Stimulated activated CD8-positive, alpha-beta memory T cell treated with anti-CD3 and anti-CD28 coated beads, Interleukin-4, amount 100 ng/mL, for 24 hours (primary cell): ENCODE data around the gene KRT17.
"Not testable (repeated sequence)": the region's sequence is repeated elsewhere in the genome, so short reads cannot be mapped to it uniquely, and the experiment has no call there.

Experiments
- DNase-seq: peaks from one replicate; pipeline ENCODE4 v3.0.0-alpha.2; 2020; ENCODE audit warnings: low read depth

Gene KRT17

GRCh38 chr17:41593306-41593981, 30.9 kb downstream of the KRT17 start:
- DNase-seq: no peak

DNA sequence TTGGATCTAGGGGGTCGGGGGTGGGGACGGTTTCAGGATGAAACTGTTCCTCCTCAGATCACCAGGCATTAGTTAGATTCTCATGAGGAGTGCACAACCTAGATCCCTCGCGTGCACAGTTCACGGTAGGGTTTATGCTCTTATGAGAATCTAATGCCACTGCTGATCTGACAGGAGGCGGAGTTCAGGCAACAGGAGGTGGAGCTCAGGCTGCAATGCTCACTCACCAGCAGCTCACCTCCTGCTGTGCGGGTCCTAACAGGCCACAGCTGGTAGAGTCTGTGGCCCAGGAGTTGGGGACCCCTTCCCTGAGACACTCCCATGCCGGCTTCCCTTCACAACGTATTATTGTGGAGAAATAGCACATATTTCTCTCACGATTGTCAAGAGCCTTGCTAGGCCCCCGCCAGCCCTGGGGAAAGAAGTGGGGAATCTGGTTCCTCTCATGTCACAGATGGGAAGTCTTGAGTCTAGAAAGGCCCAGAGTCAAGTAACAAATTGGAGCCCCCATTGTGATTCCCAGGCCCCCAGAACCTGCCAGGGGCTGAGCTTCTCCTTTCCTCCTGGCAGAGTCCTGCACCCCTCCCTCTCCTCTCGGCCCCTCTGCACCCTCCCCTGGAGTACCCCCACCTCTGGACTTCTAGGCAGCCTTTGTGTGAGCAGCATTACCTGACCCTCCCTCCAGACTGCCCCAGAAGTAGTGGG, 31.6 kb downstream of the KRT17 start:
- no peak for DNase-seq

GRCh38 chr17:41589301-41589700, 35.1 kb downstream of the KRT17 start:
- no peak for DNase-seq

GRCh38 chr17:41588126-41588810, 36.1 kb downstream of the KRT17 start:
- DNase-seq: no peak

DNA sequence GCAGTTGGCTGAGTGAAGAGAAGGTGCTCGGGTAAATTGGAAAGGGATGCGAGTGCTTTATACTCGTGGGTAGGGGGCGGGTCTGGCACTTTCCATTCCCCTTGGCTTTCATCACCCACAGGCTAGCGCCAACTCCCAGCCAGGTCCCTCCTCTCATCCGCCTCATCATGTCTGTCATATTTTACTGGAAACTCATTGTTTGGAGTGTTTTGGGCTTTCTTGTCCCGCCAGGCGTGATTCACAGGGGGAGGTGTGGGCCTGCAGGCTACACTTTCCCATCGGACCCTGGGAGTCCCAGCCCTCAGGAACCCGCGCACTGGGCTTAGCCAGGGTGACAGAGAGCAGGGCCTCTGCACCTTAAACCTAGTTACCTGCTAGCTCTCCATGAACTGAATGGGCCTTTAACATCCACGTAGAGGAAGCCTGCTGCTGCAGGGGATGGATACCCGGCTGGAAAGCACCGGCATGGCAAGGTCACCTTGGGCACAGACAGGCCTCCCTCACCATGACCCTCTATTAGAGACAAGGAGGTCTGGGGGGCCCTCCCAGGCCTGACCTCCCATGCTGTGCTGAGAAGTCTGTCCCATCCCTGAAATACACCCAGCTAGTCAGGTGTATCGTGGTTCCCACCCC, 37.4 kb downstream of the KRT17 start, which contains the start of gene KRT14:
TSS of gene KRT14 (minus strand) at position 33 of the 633 bp plus-strand sequence. CDS start 61 bp downstream, outside the sequence.
- no peak for DNase-seq

- no peak for DNase-seq
Observed at GRCh38 chr17:41585301-41586056, 38.9 kb downstream of the KRT17 start.

DNA sequence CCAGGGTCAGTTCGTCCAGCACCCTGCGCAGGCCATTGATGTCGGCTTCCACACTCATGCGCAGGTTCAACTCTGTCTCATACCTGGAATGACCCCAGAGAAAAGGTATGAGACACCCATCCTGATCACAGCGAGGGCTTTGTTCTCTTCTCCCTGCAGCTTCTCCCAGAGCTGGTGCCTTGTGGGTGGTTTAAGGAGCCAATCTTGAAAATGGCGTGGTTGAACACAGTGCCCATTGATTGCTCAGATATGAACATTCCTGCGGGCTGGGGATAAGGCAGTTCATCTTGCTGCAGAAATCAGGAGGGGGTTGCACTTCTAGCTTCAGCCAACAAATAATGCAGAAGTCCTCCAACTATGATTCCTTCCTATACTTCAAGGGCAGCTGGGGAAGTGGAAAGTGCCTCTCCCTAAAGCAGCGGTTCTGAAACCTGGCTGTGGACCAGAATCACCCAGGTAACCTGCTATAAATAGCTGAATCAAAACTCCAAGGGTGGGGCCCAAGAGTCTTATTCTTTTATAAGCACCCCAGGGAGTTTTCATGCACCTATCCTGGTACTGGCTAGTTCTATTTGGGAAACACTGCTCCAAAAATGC, 39.9 kb downstream of the KRT17 start:
- DNase-seq: not testable (repeated sequence)

- no peak for DNase-seq
Observed at GRCh38 chr17:41583137-41584127, 40.9 kb downstream of the KRT17 start.

DNA sequence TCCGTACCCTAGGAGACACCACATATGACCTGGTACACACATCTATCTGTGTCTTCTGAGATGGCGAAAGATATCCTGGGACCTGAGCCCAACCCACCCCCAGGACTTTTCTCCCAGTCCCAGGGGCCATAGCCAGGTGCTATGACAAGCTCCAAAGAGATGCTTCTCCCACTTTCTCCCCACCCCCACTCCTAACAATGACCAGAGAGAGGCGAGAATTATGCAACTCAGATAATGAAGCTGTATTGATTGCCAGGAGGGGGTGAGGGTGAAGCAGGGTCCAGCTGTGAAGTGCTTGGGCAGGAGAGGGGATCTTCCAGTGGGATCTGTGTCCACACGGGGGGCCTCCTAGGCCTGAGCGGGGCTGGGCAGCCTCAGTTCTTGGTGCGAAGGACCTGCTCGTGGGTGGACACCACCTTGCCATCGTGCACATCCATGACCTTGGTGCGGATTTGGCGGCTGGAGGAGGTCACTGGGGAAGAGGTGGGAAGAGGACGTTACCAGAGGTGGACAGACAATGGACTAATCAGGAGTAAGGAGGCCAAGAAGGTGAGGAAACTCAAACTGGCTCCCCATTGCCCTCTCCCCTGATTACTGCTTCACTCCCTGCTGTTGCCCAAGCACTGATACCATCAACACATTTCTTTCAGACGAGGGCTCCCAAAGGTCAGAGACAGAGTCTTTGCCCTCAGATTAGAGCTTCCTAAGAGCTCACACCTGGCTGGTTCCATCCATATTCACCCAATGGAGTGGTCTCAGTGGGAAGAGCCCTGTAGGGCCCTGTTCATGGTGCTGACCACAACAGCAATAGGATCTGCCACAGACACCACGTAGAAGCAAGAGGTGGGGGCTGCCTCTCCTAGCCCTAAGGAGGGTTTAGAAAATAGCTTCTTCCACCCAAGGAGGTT, 42.1 kb downstream of the KRT17 start:
- DNase-seq: not testable (repeated sequence)

GRCh38 chr17:41581366-41582060, 42.9 kb downstream of the KRT17 start:
- DNase-seq: no peak

- DNase-seq: no peak
Observed at GRCh38 chr17:41580687-41581365, 43.5 kb downstream of the KRT17 start.

DNA sequence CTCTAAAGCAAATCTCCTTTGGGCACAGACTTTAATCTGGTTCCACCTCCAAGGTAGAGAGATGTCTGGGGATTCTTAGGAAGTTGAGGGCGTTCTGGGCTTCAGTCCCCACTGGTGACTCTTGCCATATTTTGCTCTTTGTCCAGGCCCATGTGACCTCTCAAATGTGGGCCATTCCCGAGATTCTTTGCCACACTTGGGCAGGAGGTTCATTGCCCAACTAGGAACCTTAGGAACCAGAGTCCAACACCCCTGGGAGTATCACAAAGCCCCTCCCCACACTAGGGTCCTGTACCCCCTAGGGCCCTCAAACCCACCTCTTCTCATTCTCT, 44.2 kb downstream of the KRT17 start:
- DNase-seq: no peak

GRCh38 chr17:41579484-41580243, 44.7 kb downstream of the KRT17 start:
- peak; percentile 46 for DNase-seq

DNA sequence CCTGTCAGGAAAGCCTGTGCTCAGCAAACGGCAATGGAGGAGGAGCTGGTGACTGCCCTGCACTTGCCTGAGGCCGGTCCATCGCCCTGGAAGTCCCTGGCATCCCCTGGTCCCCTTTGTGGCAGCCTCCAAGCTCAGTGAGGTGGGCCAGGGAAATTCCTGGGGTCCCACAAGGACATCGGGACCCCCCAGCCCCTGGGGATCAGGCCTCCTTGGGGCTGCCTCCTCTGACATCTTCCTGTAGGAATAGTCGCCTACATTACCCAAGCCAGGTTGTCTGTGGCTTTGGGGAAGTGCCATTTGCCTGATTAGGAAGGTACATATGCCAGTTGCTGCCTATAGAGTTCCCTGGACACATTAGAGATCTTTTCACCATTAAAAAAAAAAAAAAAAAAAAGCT, 45.4 kb downstream of the KRT17 start:
- no peak for DNase-seq

DNA sequence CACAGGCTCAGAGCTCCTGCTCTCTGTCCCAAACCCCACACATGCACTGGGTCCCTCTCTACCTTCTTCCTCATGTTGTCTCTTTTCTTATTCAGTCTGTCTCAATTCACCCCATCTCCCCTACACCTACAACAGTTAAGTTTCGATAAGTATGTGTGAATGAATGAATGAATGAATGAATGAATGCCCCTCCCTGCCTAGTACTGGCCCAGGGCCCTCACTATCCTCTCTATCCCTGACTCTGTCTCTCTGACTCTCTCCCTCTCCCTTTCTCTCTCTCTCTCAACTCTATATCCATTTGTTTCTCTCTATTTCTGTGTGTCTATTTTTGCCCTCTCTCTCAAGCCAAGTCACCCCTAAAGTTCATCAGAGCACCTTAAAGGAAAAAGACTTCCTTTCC, 45.8 kb downstream of the KRT17 start:
- no peak for DNase-seq

DNA sequence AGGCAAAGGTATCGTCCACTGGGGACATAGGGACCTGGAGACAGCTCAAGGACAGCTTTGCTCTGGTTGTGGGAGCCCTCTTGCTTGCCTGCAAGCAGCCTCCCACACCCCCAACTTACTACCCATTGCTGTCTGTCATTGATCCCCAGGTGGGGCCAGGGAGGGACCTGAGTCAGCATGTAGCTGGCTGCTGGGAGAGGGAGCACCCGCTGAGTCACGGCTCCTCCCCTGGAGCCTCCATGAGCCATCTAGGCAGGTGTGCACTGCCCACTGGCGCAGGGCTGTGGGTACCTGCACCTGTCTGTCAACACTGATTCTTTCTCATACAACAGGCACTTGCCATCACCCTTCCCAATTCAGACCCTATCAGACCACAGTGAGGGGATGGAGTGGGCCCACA, 47.6 kb downstream of the KRT17 start:
- not testable (repeated sequence) for DNase-seq

DNA sequence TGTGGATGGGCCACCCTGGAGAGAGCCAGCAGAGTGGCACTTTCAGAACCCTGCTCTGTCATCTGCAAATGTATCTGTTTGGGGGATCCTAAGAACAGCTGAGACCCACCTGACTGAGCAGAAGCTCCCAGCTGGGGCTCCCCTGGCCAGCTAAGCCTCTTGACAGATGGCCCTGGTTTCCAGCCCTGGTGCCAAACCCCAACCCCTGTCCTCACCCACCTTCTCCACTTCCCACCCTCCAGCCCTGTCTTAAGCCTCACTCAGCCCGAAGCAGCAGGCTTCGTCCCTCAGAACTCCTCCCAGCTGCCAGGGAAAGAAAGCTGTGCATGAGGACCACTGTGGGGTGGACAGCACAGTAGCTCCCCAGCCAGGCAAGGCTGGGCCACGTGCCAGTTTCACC, 49.0 kb downstream of the KRT17 start:
- DNase-seq: no peak
